Embryonic facial prominence (tissue), 1 donor: ENCODE data around the gene PNCK.

Source experiments
- DNase-seq: peaks from one replicate; pipeline ENCODE4 v3.0.0-alpha.2; 2016; ENCODE audit errors: extremely low spot score

The PNCK gene

GRCh38 chrX:153662266-153662665 lies 11.3 kb downstream of the PNCK start:
- no peak for DNase-seq

- DNase-seq: no peak
Measured at GRCh38 chrX:153659268-153659667, 14.3 kb downstream of the PNCK start.

- no peak for DNase-seq
Measured at GRCh38 chrX:153657161-153657560, 16.5 kb downstream of the PNCK start.

- no peak for DNase-seq
Measured at GRCh38 chrX:153653556-153653955, 20.1 kb downstream of the PNCK start.

GRCh38 chrX:153651540-153652079 lies 22.0 kb downstream of the PNCK start:
- no peak for DNase-seq

GRCh38 chrX:153650959-153651358 lies 22.7 kb downstream of the PNCK start:
- no peak for DNase-seq

GRCh38 chrX:153649915-153650782 lies 23.5 kb downstream of the PNCK start:
- no peak for DNase-seq

GRCh38 chrX:153649178-153649914 lies 24.3 kb downstream of the PNCK start:
- no peak for DNase-seq

- DNase-seq: no peak
Measured at GRCh38 chrX:153648358-153649177, 25.0 kb downstream of the PNCK start.

- no peak for DNase-seq
Measured at GRCh38 chrX:153647461-153648357, 25.9 kb downstream of the PNCK start.

- no peak for DNase-seq
Measured at GRCh38 chrX:153646620-153647373, 26.8 kb downstream of the PNCK start, which contains the start of gene DUSP9. Gene DUSP9 (plus strand): TSS chrX:153647203. CDS start chrX:153647954, 751 bp downstream.

- no peak for DNase-seq
Measured at GRCh38 chrX:153645921-153646488, 27.6 kb downstream of the PNCK start.

- no peak for DNase-seq
Measured at GRCh38 chrX:153645151-153645550, 28.5 kb downstream of the PNCK start.

GRCh38 chrX:153644356-153645125 lies 29.1 kb downstream of the PNCK start:
- no peak for DNase-seq

GRCh38 chrX:153643431-153644351 lies 29.9 kb downstream of the PNCK start:
- DNase-seq: no peak

GRCh38 chrX:153642655-153643430 lies 30.8 kb downstream of the PNCK start:
- DNase-seq: no peak
